ES-I3 (cell line): ENCODE results near the gene IFNL3.
"Not testable (repeated sequence)": the region's sequence is repeated elsewhere in the genome, so short reads cannot be mapped to it uniquely, and the experiment has no call there.

Experiments used
- H3K36me3 ChIP-seq: 2 replicates; pipeline ENCODE4 v1.6.1; 2013; ENCODE audit warnings: mild to moderate bottlenecking, low read length, control low read depth, moderate library complexity; ENCODE audit not compliant: insufficient read depth
- H3K4me1 ChIP-seq: 2 replicates; pipeline ENCODE4 v1.6.1; 2013; ENCODE audit warnings: mild to moderate bottlenecking, control low read depth, low read length; ENCODE audit not compliant: insufficient read depth
- H3K9ac ChIP-seq: 2 replicates; pipeline ENCODE4 v1.6.1; 2013; ENCODE audit warnings: low read depth, mild to moderate bottlenecking, low read length, moderate library complexity
- H3K9me3 ChIP-seq: 2 replicates; pipeline ENCODE4 v1.6.1; 2013; ENCODE audit warnings: mild to moderate bottlenecking, low read length, moderate library complexity; ENCODE audit not compliant: control insufficient read depth, insufficient read depth

Gene IFNL3

DNA sequence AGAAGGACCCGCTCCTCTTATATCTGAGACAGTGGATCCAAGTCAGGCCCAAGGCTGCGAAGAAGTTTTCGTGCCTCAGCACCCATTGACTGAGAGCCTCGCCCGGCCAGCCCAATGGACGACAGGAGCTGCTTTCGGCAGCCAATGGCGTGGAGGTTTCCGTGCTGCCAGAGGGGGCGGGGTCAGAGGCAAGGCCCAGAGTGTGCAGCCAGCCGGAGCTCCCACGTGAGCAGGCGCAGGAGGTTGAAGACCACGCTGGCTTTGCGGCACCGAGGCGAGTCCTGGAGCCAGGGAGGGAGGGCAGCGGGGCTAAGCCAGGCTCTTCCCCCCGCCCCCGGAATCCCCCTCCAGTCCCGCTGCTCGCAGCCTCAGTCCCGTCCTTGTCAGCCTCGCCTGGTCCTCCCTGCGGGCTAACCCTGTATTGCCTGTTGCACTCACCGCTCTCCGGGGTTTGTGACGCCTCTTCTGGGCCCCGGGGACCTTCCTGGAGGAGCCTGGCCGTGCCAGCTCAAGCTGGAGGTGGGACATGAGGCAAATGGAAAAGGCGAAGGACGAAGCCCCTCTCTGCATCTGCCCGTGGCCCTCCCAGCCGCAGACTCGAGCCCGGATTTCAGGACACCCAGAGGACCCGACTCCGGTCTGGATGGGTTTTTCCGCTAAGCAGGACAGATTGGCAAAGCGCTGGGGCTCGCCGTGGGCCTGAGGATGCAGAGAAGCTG lies 2.3 kb upstream of the IFNL3 start:
- no peaks in the 10 kb centered on the region for H3K9me3 ChIP-seq
- H3K9ac ChIP-seq, result peak overlapping the region; percentile 29; the same call in 1 of the 2 replicates
- H3K36me3 ChIP-seq, result no peaks in the 10 kb centered on the region
- H3K4me1 ChIP-seq, result no peaks in the 10 kb centered on the region

DNA sequence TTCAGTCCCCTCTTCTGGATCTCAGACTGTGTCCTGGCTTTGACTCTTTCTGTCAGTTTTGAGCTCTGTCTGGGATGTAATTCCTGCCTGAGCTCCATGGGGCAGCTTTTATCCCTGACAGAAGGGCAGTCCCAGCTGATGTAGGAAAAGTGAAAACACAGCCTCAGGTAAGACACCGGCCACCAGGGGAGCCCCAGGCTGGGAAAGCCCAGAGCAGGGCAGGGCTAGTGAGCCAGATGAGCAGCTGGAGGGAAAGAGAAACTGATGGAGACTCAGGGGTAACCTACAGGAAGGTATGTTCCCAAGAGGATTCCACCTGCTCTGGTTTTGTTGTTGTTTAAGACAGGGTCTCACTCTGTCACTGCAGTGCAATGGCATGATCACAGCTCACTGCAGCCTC lies 360 bp upstream of the IFNL3 start:
- not testable (repeated sequence) for H3K36me3 ChIP-seq, H3K9ac ChIP-seq, H3K9me3 ChIP-seq, H3K4me1 ChIP-seq

DNA sequence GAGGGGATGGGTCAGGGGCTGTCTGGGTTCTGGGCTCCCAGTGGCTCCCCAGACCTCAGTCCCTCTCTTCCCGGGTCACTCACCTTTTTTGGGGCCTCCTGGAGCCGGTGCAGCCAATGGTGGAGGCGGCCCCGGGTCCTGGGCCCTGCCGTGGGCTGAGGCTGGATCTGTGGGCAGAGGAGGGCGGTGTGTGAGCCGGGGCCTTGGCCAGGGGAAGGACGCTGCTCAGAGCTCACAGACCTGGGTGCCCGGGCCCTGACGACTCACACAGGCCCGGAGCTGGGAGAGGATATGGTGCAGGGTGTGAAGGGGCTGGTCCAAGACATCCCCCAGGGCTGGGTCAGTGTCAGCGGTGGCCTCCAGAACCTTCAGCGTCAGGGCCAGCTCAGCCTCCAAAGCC lies 1.1 kb downstream of the IFNL3 start:
- H3K36me3 ChIP-seq, H3K4me1 ChIP-seq, H3K9me3 ChIP-seq, H3K9ac ChIP-seq: not testable (repeated sequence)

DNA sequence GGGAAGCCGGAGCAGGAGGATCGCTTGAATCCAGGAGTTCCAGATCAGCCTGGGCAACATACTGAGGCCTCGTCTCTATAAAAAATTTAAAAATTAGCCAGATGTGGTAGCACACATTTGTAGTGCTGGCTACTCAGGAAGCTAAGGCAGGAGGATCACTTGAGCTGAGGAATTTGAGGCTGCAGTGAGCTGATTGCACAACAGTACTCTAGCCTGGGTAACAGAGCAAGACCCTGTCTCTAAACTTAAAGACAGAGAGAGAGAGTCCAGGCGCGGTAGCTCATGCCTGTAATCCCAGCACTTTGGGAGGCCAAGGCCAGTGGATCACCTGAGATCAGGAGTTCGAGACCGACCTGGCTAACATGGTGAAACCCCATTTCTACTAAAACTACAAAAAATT lies 4.4 kb downstream of the IFNL3 start:
- no peak overlapping the region for H3K9ac ChIP-seq
- no peaks in the 10 kb centered on the region; the same call in 1 of the 2 replicates for H3K4me1 ChIP-seq
- H3K36me3 ChIP-seq, result no peaks in the 10 kb centered on the region
- no peaks in the 10 kb centered on the region for H3K9me3 ChIP-seq

DNA sequence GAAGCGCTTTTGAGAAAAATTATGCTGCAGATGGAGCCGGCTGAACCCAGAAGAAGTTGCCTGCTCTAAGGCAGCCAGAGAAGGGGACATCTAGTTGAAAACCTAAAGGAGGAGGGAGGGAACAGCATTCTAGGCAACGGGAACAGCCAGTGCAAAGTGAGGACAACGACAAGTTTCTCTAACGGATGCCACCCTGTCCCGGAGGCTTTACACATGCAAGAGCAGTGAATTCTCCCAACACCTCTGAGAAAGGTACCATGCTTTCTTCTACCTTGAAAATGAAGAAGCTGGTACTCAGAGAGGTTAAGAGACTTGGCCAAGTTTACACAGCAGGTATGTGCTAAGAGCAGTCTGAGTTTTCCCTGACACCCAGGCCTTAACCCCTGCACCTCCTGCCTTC lies 5.9 kb downstream of the IFNL3 start:
- H3K4me1 ChIP-seq, result no peaks in the 10 kb centered on the region; the same call in 1 of the 2 replicates
- no peaks in the 10 kb centered on the region for H3K9me3 ChIP-seq
- H3K36me3 ChIP-seq, result no peaks in the 10 kb centered on the region
- no peak overlapping the region for H3K9ac ChIP-seq

DNA sequence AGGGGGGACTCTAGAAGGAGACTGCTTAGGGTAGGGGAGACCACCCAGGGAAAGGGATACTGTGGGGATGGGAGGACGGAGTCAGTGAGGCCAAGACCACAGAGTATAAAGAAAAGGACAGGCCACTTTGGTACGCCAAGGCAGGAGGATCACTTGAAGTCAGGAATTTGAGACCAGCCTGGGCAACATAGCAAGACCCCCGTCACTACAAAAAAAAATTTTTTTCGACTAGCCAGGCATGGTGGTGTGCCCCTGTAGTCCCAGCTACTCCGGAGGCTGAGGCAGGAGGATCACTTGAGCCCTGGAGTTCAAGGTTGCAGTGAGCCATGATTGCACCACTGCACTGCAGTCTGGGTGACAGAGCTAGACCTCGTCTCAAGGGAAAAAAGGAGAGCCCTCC lies 6.6 kb downstream of the IFNL3 start:
- Histone ChIP-seq H3K9me3 (no peaks in the 10 kb centered on the region), H3K9ac (no peak overlapping the region), H3K4me1 (no peaks in the 10 kb centered on the region; the same call in 1 of the 2 replicates), H3K36me3 (no peaks in the 10 kb centered on the region)

DNA sequence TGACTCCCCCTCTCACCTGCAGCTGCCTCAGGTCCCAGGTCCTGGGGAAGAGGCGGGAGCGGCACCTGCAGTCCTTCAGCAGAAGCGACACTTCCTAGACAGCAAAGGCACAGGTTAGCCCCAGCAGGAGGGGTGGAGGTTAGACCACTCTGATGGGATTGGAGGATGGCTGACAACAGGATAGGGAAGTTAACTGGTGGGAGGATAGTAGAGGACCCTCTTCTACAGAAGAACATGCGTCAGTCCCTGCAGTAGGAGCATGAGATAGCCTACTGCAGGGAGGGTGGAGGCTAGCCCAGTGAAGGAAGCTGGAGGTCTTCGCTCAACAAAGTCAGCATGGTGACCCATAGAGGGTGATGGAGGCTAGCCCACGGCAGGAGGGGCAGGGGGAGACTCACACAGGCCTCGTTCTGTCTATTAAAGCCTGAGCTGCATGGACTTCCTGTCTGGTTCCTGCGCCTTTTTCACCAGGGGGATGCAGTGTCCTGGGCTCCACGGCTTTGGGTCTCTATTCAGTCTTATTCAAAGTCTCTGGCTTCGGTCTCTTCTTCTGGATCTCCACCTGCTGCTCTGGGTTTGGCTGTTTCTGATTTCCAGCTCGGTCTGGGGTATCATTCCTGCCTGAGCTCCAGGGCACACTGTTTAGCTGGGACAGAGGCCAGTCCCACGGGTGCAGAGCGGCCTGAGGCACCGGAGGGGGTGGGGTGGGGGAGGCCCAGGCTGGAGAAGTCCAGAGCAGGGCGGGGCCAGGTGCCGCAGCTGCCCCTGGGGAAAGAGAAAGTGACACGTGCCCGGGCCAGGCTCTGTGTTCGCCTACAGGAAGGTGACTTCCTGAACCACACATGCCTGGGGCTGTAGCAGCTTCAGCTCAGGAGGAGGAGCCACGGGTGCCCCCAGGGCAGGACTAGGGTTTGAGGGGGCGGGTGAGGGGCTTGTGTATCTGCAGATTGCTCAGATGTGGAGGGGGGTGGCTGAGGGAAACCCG lies 7.3 kb downstream of the IFNL3 start:
- Histone ChIP-seq H3K9me3 (no peaks in the 10 kb centered on the region), H3K36me3 (no peaks in the 10 kb centered on the region), H3K9ac (no peak overlapping the region), H3K4me1 (no peaks in the 10 kb centered on the region; the same call in 1 of the 2 replicates)

DNA sequence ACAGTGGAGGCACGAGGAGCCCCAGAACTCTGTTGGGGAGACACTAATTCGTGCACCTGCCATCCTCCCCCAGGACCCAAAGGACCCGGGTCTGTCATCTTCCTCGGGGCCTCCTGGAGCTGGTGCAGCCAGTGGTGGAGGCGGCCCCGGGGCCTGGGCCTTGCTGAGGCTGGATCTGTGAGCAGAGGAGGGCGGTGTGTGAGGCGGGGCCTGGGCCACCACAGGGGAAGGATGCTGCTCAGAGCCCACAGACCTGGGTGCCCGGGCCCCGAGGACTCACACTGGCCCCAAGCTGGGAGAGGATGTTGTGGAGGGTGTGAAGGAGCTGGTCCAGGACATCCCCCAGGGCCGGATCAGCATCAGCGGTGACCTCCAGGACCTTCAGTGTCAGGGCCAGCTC lies 8.3 kb downstream of the IFNL3 start:
- Histone ChIP-seq H3K9ac (no peak overlapping the region), H3K36me3 (no peaks in the 10 kb centered on the region), H3K9me3 (no peaks in the 10 kb centered on the region), H3K4me1 (no peaks in the 10 kb centered on the region; the same call in 1 of the 2 replicates)

DNA sequence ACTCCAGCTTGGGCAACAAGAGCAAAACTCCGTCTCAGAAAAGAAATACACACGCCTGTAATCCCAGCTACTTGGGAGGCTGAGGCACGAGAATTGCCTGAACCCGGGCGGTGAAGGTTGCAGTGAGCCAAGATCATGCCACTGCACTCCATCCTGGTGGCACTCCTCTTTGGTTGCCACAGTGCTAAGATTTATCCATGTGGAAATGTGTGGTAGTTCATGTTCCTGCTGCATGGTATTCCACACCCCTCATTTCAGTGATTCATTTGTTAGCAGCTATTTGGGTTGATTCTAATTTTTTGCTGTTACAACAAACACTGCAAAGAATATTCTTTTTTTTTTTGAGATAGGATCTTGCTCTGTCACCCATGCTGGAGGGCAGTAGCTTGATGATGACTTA lies 12.1 kb downstream of the IFNL3 start:
- H3K4me1 ChIP-seq, result no peaks in the 10 kb centered on the region; the same call in 1 of the 2 replicates
- H3K36me3 ChIP-seq, result no peaks in the 10 kb centered on the region
- no peak overlapping the region for H3K9ac ChIP-seq
- no peaks in the 10 kb centered on the region for H3K9me3 ChIP-seq

DNA sequence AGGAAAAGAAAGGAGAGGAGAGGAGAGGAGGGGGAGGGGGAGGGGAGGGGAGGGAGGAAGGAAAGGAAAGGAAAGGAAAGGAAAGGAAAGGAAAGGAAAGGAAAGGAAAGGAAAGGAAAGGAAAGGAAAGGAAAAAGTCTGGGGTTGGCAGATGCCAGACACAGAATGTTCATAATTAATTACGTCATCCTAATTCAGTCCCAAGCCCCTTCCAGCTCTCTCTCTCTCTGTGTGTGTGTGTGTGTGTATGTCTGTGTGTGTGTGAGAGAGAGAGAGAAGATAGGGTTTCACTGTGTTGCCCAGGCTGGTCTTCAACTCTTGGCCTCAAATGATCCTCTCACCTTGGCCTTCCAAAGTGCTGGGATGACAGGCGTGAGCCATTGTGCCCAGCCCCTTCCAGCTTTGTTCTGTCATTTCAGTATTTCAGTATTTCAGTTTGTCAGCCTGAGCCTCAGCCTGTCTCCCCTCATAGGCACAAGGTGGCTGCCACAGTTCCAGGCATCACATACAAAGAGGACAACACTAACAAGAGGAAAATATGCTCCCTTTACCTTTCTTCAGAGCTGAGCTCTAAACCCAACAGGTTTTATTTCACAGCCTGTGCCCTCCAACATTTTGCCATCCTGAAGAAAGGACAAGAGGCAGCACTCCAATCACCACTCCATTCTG lies 14.6 kb downstream of the IFNL3 start:
- Histone ChIP-seq H3K9me3 (no peaks in the 10 kb centered on the region), H3K9ac (no peak overlapping the region), H3K4me1 (no peaks in the 10 kb centered on the region), H3K36me3 (no peaks in the 10 kb centered on the region)

DNA sequence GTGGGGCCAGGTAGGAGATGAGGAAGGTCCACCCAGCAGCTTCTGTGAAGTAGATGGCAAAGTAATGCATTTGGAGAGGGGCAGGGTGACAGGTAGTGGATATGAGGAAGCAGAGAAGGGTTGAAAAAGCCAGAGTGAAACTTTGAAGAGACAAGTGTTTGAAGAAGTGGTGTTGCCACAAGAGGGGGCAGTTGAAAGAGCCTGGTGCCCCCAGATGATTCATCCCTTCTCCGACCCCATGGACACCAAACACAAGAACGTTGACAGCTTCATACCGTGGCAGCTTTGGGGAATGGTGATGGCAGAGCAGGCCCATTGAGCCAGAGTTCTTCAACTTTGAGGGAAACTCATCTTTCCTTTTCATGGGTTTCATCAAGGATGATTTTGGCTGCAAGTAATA lies 19.9 kb downstream of the IFNL3 start:
- H3K9me3 ChIP-seq, result no peaks in the 10 kb centered on the region
- H3K36me3 ChIP-seq, result no peaks in the 10 kb centered on the region
- H3K4me1 ChIP-seq, result no peaks in the 10 kb centered on the region
- no peak overlapping the region for H3K9ac ChIP-seq

DNA sequence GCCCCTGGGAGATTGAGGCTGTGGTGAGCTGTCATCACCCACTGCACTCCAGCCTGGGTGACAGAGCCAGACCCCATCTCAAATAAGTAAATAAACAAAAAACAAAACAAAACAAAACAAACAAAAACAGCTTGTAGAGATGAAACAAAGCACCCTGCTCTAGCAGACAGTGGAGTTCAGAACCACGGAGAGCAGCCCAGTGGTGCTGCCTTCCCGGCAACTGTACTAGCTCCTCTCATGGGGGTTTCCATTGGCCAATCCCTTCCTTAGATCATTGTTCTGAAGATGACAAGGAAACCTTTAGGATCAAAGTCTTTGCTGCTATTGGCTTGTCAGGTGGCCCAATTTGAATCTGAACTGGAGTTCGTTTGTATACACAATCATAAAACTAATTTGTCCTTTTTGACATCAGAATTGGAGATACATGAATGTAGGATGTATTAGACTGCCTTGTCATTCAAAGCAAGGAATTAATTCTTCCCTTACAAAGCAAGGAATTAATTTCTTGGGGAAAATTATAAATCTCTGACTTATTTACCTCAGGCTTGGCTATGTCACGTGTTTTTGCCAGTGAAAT lies 21.0 kb downstream of the IFNL3 start:
- H3K4me1 ChIP-seq, result no peaks in the 10 kb centered on the region
- no peaks in the 10 kb centered on the region for H3K36me3 ChIP-seq
- H3K9me3 ChIP-seq, result no peaks in the 10 kb centered on the region
- H3K9ac ChIP-seq, result no peak overlapping the region

DNA sequence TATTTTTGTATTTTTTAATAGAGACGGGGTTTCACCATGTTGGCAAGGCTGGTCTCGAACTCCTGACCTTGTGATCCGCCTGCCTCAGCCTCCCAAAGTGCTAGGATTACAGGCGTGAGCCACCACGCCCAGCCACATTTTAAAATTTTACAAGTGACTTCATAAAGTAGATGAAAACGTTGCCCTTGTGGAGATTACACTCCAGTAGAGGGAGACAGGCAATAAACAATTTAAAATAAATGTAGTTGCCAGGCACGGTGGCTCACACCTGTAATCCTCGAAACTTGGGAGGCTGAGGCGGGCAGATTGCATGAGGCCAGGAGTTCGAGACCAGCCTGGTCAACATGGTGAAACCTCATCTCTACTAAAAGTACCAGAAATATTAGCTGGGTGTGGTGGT lies 25.7 kb downstream of the IFNL3 start:
- not testable (repeated sequence) for H3K4me1 ChIP-seq, H3K9me3 ChIP-seq, H3K36me3 ChIP-seq, H3K9ac ChIP-seq

DNA sequence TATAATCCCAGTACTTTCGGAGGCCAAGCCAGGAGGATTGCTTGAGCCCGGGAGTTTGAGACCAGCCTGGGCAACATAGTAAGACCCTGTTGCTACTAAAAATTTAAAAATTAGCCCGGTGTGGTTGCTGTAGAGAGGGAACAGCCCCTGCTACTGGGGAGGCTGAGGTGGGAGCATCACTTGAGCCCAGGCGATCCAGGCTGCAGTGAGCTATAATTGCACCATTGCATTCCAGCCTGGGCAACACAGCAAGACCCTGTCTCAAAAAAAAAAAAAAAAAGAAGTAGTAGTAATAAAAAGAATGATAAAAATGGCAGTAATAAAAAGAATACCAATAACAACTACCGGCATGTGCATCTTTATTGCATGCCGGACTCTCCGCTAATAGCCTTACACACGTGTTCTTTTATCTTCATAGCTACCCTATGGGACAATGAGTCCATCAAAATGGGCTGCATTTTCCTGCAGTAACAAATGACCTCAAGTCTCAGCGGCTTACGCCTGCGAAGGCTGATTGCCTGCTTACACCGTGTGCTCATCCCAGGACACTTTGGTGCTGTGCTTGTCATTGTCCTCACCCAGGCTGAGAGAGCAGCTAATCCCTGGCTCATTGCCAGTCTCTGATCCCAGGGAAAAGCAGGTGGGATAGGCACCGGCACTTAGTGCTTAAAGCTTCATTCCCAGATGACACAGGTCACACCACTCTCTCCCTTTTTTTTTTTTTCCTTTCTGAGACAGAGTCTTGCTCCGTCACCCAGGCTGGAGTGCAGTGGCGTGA lies 26.4 kb downstream of the IFNL3 start:
- Histone ChIP-seq H3K9ac (no peak overlapping the region), H3K36me3 (no peaks in the 10 kb centered on the region), H3K9me3 (no peaks in the 10 kb centered on the region), H3K4me1 (no peaks in the 10 kb centered on the region)
